Measurements from ENCODE around the gene ATAD3B. TPM values are rescaled to one million over a fixed set of nuclear protein-coding genes. Genes with fewer than 3 reads are reported as not detected.

ATAD3B gene
- total RNA-seq, 1 donor from 2014 or later, result 42.8 TPM

GRCh38 chr1:1542766-1543705, 71.5 kb downstream of the ATAD3B start:
- no peak for DNase-seq (ENCODE audit: low read depth)
- H3K4me3 ChIP-seq (ENCODE audit: low read depth, low read length), result no peak overlapping the region
- TF ChIP-seq CTCF (conservative IDR thresholded peaks at IDR 0.05; ENCODE audit: low read depth, low read length), result no peak

- no peak overlapping the region for H3K4me3 ChIP-seq (ENCODE audit: low read depth, low read length)
- DNase-seq (ENCODE audit: low read depth), result no peak
- TF ChIP-seq CTCF (conservative IDR thresholded peaks at IDR 0.05; ENCODE audit: low read depth, low read length), result no peak
Measured at GRCh38 chr1:1543706-1544099, 72.1 kb downstream of the ATAD3B start.

GRCh38 chr1:1544544-1544943, 73.0 kb downstream of the ATAD3B start:
- TF ChIP-seq CTCF (conservative IDR thresholded peaks at IDR 0.05; ENCODE audit: low read depth, low read length), result no peak
- no peak overlapping the region for H3K4me3 ChIP-seq (ENCODE audit: low read depth, low read length)
- no peak for DNase-seq (ENCODE audit: low read depth)

Other genes with a start within 250 kb of the ATAD3B start
- 149 and 156 TPM in 2 replicates for gene SDF4, start 239.8 kb upstream of the ATAD3B start, total RNA-seq
- 34.1 and 36.6 TPM in 2 replicates for gene B3GALT6, start 239.5 kb upstream of the ATAD3B start, total RNA-seq
- 1.7 and 5.1 TPM in 2 replicates for gene C1QTNF12, start 225.0 kb upstream of the ATAD3B start, total RNA-seq
- gene UBE2J2, start 197.9 kb upstream of the ATAD3B start, total RNA-seq, result 49.3 and 84.1 TPM in 2 replicates
- gene SCNN1D, start 191.3 kb upstream of the ATAD3B start, total RNA-seq, result 0.14 and 1.5 TPM in 2 replicates
- gene ACAP3, start 163.8 kb upstream of the ATAD3B start, total RNA-seq, result 21.8 and 29.1 TPM in 2 replicates
- 46.5 and 92.7 TPM in 2 replicates for gene PUSL1, start 163.2 kb upstream of the ATAD3B start, total RNA-seq
- gene INTS11, start 147.1 kb upstream of the ATAD3B start, total RNA-seq, result 58.7 and 118 TPM in 2 replicates
- gene CPTP, start 147.0 kb upstream of the ATAD3B start, total RNA-seq, result 40.1 and 42.4 TPM in 2 replicates
- gene TAS1R3, start 140.5 kb upstream of the ATAD3B start, total RNA-seq, result not detected in 2 replicates
- gene DVL1, start 122.3 kb upstream of the ATAD3B start, total RNA-seq, result 78.6 and 113 TPM in 2 replicates
- 43.2 and 137 TPM in 2 replicates for gene MXRA8, start 113.2 kb upstream of the ATAD3B start, total RNA-seq
- 258 and 347 TPM in 2 replicates for gene AURKAIP1, start 96.6 kb upstream of the ATAD3B start, total RNA-seq
- 47.3 and 96.3 TPM in 2 replicates for gene CCNL2, start 72.4 kb upstream of the ATAD3B start, total RNA-seq
- 150 and 246 TPM in 2 replicates for gene MRPL20, start 64.5 kb upstream of the ATAD3B start, total RNA-seq
- 2.7 and 4.0 TPM in 2 replicates for gene ANKRD65, start 50.5 kb upstream of the ATAD3B start, total RNA-seq
- 41.6 and 56.3 TPM in 2 replicates for gene VWA1, start 36.1 kb upstream of the ATAD3B start, total RNA-seq
- under 0.01 and 0.36 TPM in 2 replicates for gene ATAD3C, start 22.1 kb upstream of the ATAD3B start, total RNA-seq
- 52.6 and 110 TPM in 2 replicates for gene ATAD3A, start 40.4 kb downstream of the ATAD3B start, total RNA-seq
- 1.6 and 1.7 TPM in 2 replicates for gene TMEM240, start 68.9 kb downstream of the ATAD3B start, total RNA-seq
- 136 and 147 TPM in 2 replicates for gene SSU72, start 103.1 kb downstream of the ATAD3B start, total RNA-seq
- gene FNDC10, start 128.4 kb downstream of the ATAD3B start, total RNA-seq, result 2.6 and 6.1 TPM in 2 replicates
- gene MIB2, start 143.7 kb downstream of the ATAD3B start, total RNA-seq, result 18.5 and 29.4 TPM in 2 replicates
- gene MMP23B, start 160.4 kb downstream of the ATAD3B start, total RNA-seq, result 3.5 and 15.0 TPM in 2 replicates
- 16.3 and 22.9 TPM in 2 replicates for gene CDK11B, start 187.2 kb downstream of the ATAD3B start, total RNA-seq
- 22.4 and 22.8 TPM in 2 replicates for gene SLC35E2B, start 221.0 kb downstream of the ATAD3B start, total RNA-seq

Measured in epithelial cell of proximal tubule (primary cell).